ENCODE measurements around the gene SLC24A1.
A peak's percentile ranks its signal among the peaks of the same experiment; 100 is the strongest.
"Not testable (repeated sequence)": the region's sequence is repeated elsewhere in the genome, so short reads cannot be mapped to it uniquely, and the experiment has no call there.

The SLC24A1 gene

DNA sequence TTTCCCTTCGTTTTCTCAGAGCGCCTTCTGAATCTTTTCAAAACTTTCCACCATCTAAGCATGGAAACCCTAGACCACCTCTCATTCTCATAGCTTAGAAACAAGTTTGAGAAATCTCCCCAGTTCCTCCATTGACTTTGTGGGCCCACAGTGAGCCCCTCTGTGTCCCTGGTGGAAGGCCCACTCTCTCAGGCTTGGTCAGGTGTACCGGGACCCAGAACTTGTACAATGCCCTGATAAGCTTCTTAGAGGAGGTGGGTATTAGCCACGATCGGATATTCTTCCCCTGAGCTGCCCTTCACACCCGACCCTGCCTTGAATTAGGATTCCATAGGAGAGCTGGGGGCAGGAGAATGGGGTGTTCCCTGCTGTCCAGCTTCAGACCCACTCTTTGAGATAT, at the start of gene SLC24A1:
Gene SLC24A1, plus strand, starts transcription at position 301 of the 400 bp plus-strand sequence. CDS start 2,143 bp downstream, outside the sequence.
- no peak for DNase-seq

DNA sequence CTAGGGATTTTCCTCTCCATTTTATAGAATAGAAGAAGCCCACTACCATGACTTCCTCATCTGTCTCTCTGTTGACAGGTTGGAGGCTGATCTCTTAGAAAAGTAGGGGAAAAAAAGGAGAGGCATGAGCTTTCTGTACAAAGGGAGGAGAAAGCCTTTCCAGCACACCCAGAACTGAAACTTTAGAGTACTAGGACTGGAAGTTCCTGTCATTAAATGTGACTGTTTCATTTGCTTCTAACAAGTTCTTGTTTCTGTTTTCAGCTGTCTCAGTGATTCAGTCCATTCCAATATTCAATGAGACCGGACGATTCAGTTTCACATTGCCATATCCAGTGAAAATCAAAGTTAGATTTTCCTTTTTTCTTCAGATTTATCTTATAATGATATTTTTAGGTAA, 49.8 kb upstream of the SLC24A1 start:
- DNase-seq = no peak

DNA sequence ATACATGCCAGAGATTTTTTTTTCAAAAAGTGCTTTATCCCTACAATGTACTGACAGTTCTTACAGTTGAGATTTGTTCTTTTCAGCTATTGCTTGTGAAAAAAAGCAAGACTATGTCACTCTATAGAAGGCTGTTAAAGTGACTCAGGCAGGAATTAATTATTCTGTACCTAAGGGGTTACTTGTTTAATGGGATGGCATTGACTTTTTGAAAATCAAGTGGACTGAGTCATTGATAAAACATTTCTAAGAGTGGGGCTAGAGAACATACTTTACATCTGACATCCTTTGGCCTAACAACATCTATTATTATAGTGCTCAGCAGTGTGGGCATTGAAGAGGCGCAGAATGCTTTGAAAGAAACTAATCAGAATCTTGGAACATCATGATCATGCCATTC, 45.1 kb upstream of the SLC24A1 start:
- no peak for DNase-seq

DNA sequence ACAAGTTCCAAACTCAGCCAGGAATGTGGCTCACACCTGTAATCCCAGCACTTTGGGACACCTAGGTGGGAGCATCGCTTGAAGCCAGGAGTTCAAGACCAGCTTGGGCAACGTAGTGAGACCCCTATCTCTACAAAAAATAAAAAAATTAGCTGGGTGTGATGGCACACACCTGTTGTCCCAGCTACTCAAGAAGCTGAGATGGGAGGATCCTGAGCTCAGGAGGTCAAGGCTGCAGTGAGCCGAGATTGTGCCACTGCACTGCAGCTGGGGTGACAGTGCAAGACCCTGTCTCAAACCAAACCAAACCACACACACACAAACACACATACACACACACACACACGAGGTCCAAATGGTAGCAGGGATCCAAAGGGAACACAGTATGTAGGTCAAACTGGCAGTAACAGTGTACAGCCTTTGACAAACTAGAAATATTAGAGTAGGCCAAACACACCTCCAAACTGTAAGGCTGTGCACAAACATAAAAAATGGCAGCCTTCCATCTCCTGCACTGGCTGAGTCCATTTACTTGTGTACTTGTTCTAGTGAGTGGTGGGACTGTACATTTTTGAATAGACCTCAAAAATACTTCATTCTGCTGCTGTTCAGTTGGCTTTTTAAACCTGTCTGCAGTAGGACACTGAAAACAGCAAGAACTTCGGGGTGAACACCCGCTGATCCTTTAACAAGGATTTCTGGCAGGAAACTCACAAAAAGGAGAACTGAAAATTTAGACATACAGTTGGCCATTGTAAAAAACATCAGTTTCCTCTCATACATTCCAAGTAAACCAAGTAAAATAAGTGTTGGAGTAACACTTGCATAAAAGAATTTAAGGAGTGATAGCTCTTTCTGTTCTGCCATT, 44.4 kb upstream of the SLC24A1 start:
- DNase-seq = no peak

DNA sequence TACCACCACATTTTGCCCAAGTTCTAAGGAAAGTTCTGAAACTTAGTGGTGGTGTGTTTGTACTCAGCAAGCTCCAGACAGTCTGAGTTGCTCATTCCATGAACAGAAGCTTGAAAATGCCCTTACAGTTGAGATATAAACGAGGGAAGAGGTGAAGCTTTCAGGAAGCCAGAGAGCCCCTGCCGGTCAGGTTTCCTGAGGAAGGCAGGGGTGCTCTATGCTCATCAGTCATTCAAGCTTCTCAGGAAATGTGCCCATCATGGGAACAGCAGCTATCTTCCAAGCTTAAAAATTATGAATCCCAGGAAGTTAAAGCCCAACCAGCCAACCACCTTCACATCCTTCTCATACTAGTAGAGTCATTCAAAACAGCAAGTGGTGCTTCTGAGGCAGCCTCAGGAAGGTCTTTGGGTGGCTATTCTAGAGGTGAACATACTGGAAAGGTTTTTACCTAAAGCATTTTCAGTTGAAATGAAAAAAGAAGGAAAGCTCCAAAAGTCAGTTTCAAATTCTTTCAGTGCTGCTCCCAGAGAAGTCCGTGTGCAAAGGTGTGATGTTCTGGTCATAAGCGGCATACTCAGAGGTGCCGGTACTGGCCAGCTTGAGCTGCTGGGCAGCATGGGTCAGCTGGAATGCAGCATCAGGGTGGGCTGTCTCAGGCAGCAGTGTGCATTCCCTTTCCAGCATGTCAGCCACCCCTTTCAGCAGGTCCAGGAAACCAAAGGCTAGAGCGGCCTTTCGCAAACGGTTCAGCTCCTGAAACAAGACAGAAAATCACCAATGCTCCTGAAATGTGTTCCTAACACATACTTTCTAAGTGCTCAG, 42.6 kb upstream of the SLC24A1 start:
- DNase-seq = no peak

DNA sequence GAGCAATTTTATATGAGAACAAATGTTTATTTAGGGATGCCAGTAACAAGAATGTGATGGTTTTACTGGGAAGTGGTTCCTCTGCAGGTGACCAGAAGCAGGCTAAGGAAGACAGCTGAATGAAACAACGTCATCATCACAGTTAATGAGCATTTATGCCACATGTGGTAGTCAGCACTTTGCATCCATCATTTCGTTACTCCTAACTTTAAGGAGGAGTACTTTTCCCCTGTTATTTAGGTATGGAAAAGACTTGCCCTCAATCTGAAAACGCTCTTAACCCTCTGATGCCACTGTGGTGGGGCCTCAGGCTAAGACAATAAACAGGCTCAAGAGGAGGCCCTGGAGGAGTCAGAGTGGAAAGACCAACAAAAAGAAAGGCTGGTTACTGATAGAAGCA, 42.0 kb upstream of the SLC24A1 start:
- no peak for DNase-seq

DNA sequence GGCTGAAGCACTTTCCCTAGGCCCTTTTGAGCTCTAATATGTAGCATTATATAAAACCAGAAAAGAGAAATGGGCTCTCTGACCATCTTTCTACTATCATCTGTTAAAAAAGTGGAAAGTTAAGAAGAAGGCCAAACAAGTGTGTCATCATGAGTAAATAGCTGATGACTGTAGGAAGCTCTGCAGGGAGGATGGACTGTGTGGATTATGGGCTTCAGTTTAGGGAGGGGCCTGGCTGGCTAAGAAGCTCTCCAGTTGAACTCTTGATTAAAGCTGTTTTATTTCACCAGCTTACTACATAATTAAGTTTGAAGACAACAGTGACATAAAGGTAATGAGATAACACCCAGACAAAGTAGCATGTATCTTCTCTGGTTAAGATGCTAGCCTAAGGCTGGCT, 41.5 kb upstream of the SLC24A1 start:
- no peak for DNase-seq

DNA sequence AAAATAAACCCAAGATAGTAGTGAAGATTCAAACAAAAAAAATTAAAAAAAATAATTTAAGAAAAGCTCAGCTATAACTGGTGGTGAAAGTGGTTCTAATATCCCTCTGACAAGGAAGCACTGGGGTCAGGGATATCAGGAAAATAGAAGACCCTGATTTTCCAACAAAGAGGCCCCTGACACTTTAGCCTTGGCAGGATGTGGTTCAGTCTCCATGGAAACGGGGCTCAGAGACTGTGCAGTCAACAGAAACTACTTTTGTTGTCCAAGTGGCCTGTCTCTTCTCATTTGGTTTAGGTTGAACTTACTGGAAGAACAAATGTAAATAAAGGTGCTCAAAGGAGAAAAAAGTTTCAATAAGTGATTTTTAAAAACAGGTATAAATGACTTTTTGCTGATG, 38.0 kb upstream of the SLC24A1 start:
- DNase-seq = peak; percentile 69

DNA sequence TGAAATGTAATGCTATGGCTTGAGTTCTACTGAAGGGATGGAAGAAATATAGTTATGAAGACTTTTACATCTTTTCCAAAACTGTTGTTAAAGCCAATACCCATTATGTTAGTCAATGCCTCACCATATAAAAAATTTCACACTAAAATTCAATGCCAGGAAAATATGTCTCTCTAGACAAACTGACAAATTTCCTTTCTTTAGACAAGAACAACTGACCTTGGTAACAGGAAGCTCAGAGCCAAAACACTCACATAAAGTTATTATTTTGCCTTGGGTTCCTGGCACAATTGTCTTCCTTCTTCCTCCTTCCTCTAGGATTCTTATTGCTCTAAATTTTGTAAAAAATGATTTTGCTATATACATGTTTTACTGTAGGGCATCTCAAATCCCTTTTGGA, 37.5 kb upstream of the SLC24A1 start:
- no peak for DNase-seq

DNA sequence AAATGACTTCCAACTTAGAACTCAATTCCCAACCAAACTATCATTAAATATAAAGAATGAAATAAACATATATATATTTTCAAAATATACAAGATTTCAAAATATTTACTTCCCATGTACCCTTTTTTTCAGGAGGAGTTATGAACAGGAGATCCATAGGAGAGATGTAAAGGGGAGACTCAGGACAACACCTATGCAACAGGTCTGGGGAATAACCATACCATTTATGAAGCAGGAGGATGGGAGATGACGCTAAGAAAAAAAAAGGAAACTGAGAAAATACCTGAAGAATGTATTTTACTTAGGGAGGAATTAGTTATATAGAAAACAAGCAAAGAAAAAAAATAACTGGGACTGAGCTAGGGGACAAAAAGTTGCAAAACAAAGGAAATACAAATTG, 34.6 kb upstream of the SLC24A1 start:
- no peak for DNase-seq

DNA sequence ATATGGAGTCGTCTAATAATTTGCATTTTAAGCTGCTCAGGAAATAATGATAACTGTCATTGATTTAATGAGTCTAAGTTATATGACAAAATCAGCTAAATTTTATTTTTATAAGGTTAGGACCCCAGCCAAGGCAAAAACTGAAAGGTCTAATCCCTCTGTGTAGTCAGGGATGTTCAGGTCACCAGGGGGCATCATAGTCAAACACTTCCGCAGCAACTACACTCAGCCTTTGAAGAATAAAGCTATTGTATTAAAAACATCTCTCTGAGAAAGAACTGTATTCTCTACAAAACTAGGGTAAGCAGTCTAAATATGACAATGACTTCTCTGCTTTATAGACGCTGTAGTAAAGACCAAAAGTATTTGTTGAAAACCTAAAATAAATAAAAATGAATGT, 25.8 kb upstream of the SLC24A1 start:
- DNase-seq = no peak

DNA sequence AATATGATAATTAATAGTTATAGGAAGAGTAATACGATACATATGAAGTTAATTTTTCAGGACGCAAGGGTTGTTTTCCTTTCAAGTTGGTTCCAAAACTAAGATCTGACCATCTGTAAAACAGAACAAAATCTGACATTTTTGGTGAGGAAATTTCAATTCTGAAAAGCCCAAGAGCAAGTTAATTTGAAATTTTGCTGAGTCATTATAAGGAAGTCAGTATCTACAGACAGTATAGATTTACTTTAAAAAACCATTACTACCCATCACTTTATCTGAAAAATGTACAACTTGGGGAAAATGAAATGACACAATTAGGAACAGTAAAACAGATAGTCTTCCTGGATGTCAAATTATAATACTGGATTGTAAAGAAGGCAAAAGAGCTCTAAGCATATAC, 23.3 kb upstream of the SLC24A1 start:
- DNase-seq = no peak

DNA sequence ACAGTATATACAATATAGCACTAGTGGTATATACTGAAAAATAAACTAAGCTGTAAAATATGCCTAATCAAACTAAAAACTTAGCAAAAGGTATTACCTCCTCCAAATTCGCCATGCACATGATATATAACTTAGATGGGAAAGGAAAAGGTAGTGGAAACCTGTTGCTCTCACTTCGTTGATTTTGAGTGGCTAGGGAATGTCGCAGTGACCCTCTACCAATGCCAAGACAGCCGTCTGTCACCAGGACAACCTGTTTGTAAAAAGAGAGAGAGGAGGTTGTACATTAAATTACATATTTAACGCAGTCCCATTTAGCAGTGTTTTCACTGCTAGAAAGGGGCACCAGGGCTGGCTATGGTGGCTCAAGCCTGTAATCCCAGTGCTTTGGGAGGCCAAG, 22.1 kb upstream of the SLC24A1 start:
- no peak for DNase-seq

DNA sequence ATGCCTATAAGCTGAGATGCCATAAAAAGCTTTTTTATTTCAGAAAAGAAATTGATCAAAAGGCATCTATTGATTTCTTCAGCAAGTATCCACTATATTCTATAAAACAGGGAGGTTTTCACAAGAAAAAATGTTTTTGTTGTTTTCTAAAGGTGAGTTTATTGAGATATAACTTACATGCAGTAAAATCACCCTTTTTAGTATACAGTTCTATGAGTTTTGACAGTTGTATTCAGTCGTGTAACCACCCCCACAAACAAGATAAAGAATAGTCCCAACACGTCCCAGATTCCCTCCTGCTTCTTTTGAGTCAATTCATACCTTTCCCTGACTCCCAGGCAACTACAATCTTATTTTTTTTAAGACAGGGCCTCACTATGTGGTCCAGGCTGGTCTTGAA, 18.6 kb upstream of the SLC24A1 start:
- no peak for DNase-seq

DNA sequence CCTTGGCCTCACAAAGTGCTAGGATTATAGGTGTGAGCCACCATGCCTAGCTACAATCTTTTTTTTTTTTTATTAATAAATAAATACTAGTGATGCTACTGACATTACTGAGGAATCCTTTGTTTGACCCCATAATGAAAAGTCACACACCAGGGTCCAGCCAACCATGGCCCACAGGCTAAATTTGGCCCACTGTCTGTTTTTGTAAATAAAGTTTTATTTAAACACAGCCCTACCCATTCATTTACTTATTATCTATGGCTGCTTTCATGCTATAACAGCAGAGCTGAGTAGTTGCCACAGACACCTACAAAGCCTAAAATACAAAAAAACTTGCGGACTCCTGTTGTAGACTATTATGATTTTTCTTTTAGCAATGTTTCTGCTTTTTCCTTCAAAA, 18.2 kb upstream of the SLC24A1 start:
- no peak for DNase-seq

DNA sequence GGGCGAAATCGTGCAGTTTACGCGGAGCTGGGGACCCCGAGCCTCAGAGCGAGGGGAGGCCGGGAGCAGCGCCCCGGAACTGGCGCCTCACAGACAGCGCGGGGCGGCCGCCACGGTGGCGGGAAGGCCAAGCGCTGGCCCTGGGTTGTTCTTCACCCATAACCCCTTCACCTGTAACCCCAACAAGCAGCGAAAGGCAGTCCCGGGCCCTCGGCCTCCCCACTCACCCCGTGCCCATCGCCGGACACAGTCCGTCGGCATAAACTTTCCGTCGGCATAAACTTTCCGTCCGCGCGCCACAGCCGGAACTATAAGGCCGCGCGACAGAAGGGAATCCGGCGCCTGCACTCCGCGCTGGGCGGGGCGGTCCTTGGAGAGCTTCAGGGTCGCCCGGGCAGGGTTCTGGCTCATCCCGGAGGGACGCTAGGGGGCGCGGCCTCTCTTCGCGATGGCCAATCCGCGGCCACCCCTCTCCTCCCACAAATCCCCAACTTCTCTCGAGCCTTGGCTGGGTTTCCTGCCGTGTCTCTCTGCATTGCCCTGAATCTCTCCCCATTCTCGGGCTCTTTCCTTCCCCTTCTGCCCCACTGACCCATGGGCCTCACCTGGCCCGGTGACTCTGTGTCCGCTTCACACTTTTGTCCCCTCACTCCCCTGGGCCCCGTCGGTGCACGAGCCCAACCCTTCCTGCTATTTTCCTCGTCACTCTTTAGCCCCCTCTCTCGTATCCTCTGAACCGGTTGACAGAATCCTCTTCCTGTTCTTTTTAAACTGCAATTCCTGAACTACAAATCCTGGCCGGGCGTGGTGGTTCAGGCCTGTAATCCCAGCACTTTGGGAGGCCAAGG, 10.6 kb upstream of the SLC24A1 start, which contains the start of gene INTS14:
Gene INTS14, minus strand, starts transcription at position 261 of the 848 bp plus-strand sequence. CDS start 3,751 bp downstream, outside the sequence.
- peak; percentile 97 for DNase-seq

DNA sequence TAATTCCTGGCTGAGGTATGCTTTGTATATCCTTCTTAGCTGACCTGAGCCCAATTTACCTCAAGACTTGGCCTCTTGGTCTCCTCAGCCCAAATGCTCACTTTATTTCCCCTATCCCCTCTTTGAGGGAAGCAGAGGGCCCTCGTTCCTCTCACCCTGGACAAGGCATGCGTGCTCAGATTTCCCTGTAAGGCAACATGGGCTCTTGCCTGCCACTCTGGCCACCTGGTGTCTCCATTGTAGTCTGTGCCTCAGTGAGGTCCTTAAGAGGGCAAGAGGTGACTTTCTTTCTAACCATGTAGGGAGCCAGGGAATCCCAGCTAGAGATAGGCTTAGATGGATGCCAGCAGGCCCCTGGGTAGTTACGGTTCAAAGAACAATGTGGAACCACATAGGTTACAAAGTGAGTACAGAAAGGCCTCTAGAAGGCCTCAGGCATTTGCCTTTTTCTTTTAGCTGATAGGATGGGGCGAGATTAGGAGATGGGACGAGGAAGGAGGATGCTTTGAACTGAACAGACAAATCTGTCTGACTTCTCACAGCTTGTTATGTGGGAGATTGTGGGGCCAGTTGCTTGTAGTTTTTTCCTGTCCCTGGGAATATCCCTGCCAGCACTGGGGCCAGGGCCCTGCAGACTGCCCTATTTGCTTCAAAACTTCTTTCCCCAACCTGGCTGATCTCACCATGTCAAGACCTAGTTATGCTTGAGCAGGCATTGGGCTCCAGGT, 9.7 kb upstream of the SLC24A1 start:
- DNase-seq = no peak

DNA sequence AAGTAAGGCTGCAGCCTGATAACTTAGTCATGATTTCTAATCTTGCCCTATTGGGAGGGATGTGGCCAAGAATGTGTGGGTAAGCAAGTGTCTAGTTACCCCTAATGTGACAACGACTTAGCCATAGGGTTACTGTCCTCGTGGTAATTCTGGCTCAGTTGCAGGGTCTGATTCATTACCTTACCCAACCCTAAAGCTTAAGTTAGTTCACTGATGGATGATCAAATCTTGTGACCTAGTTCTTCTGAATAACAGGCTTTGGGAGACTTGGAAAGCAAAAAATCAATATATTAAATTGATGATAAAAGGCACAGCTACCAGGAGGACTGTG, 9.2 kb upstream of the SLC24A1 start:
- no peak for DNase-seq

DNA sequence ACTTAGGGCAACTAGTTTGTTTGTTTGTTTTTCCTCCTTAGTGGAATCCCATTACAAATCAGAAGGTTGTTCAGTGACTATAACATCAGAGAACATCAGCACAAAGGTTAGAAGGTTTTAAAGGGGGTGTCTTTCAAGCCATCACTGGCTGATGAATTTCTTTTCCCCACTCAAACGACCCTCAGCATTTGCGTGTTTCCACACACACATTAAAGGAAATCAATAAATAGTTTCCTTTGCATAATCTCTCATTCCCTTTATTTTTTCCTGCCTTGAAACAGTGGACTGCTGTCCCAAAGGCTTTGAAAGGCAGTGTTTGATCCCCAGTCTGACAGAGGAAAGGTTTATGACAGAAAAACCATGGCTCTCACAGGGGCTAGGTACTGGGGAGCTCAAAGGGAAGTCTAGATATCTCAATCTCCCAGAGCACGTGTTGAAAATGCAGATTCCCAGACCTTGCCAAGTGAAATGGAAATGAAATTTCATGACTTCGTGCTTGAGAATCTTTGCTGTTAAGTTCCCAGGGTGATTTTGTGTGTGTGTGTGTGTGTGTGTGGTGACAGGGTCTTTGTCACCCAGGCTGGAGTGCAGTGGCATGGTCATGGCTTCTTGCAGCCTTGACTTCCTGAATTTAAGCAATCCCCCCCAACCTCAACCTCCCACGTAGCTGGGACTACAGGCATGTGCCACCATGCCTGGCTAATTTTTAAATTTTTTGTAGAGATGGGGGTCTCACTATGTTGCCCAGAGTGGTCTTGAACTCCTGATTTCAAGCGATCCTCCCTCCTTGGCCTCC, 8.6 kb upstream of the SLC24A1 start:
- no peak for DNase-seq

DNA sequence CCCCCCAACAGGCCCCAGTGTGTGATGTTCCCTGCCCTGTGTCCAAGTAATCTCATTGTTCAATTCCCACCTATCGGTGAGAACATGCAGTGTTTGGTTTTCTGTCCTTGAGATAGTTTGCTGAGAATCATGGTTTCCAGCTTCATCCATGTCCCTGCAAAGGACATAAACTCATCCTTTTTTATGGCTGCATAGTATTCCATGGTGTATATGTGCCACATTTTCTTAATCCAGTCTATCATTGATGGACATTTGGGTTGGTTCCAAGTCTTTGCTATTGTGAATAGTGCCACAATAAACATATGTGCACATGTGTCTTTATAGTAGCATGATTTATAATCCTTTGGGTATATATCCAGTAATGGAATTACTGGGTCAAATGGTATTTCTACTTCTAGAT, 5.9 kb upstream of the SLC24A1 start:
- DNase-seq = not testable (repeated sequence)

DNA sequence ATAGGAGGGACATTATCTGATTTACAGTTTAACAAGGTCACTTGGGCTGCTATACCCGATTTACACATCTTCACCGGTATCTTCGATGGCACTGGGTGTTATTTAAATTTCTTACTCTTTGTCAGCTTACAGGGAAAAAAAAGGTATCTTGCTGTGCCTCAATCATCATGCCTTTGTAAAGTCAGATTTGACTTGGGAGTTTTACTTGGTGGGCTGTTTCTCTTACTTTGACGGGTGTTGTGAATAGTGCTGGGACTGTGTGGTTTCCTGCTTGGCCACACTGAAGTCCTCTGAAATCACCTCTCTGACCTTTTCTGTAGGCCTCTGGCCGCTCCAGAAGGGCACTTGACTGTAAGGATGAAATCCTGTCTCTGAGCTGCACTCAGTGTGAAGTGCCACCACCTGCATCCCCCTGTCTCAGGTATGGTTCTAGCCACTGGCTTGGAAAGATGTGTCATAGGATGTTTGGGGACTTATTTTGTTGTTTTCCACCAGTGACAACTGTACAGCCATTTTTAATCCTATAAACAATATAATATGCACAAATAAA, 3.1 kb upstream of the SLC24A1 start:
- DNase-seq = no peak
